Activated CD4-positive, CD25-positive, alpha-beta regulatory T cell treated with anti-CD3 and anti-CD28 coated beads, Interleukin-2, amount 50 U/mL, for 16 hours (primary cell): ENCODE results near the gene RPS14.

ENCODE experiments used
- DNase-seq: peaks from one replicate; pipeline ENCODE4 v3.0.0-alpha.2; 2020; ENCODE audit warnings: low read depth, low spot score

The RPS14 gene

DNA sequence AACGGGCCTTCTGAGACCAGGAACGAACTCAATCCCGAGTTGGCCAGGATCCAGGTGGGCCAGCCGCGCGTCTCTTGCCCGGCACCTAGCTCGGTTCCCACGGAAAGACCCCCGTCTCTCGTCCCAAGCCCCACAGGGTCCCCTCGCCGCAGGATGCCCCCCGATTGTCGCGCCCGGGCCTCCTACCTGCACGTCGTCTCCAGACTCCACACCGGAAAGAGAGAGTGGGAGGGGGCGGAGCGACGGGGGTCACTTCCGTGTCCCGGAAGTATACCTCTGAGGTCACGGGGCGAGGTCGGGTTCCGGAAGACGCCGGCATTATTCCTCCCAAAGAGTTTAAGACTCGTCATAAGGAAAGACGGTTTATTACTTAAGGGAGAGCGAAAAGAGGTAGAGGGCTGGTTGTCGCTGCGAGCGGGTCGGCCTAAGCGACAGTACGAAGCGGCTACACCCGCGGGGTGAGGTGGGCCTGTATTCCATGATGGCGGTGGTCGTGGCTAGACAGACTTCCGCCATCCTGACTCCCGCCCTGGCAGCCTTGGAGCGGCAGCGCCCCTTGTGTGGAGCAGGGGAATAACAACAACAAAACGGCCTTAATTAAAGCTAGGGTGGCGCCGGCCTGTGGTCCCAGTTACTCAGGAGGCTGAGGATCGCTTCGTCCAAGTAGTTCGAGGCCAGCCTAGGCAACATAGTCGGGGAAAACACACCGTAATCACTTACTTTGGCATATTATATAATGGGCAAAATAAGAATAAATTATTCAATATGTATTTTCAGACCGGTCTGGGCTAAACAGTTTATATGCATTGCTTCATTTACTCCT is at the start of gene RPS14:
TSS of gene RPS14 (minus strand) at position 223 of the 823 bp plus-strand sequence. CDS start 2,006 bp downstream, outside the sequence.
- DNase-seq = peak; percentile 90

GRCh38 chr5:150498971-150499370 is 49.4 kb upstream of the RPS14 start:
- no peak for DNase-seq

DNA sequence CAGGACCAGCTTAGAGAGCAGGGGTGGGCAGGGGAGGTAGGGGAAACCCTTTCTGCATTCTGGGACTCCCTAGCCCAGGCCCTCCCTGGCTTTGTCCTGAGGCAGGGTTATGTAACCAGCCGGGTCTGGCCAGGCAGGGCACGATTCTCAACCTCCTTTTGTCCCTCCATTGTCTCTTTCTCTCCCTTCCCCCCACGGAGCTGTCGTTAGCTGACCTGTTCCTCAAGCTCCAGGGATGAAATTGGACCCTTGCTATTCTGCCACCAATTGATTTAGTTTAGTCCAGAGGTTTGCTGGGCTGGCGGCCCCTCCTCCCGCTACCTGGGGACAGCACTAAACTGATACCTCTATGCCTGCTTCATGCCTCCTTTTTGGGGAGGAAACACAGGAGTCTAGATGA is 49.0 kb upstream of the RPS14 start:
- no peak for DNase-seq

- DNase-seq = no peak
Observed at GRCh38 chr5:150497989-150498317, 48.4 kb upstream of the RPS14 start.

- DNase-seq = no peak
Observed at GRCh38 chr5:150497274-150497988, 47.9 kb upstream of the RPS14 start.

- no peak for DNase-seq
Observed at GRCh38 chr5:150496534-150496933, 47.0 kb upstream of the RPS14 start.

DNA sequence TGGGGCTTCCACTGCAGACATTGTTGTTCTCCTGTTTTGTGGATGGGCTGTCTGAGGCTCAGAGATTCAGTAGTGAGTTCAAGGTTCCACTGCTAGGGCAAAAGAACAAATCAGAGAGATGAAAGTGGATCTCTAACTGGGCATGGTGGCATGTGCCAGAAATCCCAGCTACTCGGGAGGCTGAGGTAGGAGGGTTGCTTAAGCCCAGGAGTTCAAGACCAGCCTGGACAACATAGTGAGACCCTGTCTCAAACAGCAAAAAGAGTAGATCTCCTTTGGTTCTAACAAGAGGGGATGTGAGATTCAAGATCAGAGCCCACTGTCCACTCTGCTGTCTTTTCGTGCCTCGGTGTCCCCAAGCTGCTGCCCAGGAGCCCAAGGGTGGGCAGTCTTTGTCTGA is 46.6 kb upstream of the RPS14 start:
- DNase-seq = no peak

DNA sequence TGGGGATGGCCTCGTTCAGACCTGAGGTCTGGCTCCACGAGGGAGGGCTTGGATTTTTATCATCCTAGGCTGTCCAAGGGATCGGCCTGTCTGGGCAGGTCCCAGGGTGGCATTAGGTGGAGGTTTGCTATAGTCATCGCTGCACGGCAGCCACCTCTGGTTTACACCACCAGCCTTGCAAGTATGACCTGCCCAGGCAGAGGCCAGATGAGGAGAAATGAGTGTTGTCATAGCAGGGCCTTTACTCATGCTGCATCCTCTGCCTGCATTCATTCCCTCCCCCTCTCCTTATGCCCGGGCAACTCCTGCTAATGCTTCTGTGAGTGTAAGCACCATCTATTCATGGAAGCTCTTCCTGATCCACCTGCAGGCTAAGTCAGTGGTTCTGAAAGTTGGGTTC is 43.1 kb upstream of the RPS14 start:
- DNase-seq = no peak

DNA sequence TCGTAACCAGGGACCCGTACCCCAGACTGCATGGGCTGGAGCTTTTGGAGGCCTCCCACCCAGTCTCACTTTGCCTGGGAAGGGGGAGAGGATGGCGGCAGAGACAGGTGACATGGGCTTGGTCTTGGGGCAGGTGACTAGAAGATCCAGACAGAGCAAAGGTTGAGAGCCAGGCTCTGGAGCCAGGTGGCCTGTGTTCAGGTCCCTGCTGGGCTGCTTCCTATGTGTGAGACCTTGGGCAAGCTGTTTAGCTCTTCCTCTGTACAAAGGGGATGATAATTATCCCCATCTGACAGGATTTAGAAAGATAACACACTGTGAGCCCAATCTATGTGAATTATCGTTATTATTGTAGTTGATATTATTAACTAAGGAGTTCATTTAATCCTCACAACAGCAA is 42.3 kb upstream of the RPS14 start:
- no peak for DNase-seq

GRCh38 chr5:150490754-150491153 is 41.2 kb upstream of the RPS14 start:
- DNase-seq = no peak

DNA sequence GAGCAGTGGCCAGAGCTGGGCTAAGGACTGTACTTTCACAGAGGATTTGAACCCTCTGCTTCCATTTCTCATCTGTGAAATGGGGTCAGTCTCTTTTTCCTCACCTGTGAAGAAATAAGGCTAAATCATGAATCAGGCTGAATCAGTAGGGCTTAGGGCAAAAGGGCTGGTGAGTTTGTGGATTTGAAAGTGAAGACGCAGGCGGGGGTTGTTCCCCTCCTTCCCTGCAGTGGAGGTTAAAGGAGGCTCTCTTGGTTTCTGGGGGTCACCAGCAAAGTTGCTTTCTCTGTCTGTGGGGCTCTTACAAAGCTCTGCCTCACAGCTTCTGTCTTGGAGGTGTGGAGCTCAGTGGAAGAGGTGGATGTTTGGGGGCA is 40.7 kb upstream of the RPS14 start:
- DNase-seq = no peak

- no peak for DNase-seq
Observed at GRCh38 chr5:150489360-150490295, 40.1 kb upstream of the RPS14 start.

DNA sequence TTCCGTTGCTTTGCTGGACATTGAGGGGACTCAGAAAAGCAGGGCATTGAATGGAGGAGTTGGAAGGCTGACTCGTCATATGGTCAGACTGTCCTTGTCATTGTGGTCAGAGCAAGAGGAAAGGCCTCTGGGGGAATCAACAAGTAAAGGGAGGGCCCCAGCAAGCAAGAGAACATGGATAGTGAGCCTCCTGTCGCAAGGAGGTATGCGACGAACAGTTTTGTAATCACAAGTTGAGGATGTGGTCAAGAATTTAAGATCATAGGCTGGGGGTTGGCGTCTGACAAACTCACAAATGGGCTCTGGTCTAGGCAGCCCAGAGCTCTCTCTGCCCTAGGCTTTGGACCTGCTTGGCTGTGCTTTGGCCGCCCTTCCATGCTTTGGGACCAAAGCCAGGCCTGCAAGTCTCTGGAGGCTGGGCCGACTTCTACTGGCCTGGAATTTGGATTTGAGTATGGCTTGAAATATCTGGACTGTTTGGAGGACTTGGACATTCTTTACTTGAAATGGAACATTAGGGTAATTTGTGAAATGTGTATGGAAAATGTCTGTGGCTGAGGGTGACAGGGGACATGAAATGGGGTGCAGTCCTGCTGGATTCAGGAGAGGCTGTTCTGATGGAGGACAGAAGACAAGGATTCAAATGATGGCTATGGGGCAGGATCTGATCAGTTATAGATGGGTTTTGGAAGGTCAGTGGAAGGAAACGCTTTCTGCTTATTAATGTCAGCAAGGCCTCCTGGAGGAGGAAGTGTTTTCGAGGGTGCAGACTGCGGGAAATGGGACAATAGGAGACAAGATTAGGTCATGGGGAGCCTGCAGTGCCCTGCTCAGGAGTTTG is 39.2 kb upstream of the RPS14 start:
- DNase-seq = no peak

GRCh38 chr5:150487199-150488061 is 37.9 kb upstream of the RPS14 start:
- no peak for DNase-seq

DNA sequence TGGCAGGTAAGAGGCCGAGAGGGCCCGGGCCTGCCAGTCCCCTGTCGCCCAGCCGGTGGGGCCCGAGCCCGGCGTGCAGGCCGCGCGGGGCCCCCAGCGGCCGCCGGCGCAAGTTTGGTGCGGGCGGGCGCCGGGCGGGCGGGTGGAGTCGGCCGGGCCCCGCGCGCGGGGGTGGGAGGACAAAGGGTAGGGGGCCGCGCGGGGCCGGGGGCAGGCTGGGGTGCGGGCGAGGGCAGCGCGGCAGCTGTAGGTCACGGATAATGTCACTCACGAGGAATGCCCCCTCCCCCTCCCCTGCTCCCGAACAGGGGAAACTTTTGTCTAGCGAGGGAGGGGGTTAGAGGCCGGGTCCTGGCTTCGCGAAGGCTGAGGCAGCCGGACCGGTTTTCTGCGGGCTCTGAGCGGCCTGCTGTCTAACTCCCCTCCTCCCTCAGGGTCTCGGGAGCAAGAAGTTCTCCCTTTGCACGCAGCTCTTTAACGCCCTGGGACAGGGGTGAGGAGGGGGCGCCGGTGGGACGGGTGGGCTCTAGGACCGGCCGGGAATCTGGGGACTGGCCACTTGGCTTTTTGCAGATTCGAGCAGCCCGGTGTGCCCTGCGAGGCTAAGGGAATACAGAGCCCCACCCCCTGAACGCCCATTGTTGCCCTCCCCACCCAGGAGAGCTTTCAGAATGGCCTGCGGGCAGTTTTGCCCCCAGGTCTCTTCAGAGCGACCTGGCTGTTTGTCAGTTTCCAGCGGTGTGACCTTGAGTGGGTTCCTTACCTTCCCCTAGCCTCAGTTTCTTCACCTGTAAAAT is 37.1 kb upstream of the RPS14 start:
- no peak for DNase-seq

GRCh38 chr5:150485693-150486401 is 36.3 kb upstream of the RPS14 start:
- no peak for DNase-seq

DNA sequence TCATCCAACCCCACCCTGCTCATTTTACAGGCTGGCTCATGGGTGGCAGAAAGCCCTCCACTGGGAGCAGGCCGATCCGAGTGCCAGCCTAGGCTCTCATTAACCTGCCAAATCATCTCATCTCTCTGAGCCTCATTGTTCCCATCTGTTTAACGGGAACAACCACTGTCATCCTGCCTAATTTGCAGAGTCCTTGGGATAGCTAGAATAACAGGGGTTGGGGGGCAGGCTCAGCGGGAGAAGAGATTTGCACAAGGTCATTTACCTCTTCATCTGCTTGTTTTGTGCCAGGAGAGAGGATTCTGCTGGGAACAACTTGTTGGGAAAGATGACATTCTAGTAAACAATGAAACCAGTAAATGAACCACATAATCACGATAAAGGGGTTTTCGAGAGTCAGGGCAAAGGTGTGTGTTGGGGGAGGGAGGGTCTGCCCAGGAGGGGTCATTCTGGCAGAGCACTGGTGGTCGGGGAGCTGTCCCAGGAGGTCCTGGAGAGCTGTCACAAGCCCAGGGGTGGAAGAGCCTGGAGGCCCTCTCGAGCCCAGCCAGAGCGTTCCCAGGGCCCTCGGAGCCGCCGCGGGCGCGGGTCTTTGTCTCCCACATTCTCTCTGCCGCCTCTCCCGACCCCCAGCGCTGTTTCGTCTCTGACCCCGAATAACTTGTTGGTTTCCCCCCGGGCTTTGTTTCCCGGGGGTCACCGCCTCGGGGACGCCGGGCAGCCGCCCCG is 35.6 kb upstream of the RPS14 start:
- no peak for DNase-seq

DNA sequence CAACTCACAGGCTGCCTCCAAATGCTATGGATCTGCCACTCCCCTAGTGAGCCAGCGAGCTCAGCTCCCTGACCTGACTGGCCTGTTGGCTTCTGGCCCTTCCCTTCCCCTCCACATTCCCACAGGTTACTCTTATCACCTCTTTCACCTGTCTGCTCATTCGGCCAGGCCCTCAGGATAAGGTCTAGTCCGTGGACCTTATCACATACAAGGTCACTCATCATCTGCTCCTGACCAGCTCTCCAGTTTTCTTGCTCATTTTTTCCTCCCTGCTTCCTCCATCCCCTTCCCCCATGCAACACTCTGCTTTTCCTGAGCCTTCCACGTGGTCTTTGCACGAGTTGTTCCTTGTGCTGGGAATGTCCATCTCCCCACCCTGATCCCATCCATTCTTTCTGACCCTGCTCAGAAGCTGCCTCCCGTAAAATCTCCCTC is 32.5 kb upstream of the RPS14 start:
- no peak for DNase-seq
